ENCODE measurements around the gene FRMD4A.

DNA sequence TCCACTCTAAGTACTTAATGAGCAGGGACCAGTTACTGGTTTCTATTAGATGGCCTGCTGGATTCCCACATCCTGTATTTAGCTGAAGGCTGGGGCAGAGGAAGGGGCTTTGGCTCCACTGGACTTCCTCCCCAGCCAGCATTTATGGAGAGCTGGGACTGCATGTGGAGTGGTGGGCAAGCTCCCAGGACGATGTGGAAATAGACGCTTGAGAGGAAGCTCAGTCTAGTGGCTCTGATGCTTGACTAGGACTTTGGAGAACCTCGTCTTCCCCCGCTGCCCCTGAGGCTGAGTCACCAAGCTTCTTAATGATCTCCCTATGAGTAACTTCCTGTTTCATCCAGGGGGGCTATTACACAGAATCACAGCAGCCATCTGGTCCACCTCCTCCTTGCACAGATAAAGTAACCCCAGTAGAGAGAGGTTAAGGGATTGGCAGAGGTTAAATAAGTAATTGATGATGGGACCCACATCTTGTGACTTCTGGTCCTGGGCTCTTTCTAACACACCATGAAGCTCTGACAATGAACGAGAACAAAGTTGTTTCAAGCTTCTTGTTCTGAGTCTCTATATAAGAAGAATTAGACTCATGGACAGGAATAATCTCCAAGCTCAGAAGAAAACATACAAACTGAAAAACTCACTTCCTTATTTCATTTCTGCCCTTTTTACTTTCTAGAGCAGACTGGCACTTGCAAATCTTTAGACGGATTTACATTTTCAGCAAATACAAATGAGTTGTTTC lies 617.7 kb downstream of the FRMD4A start:
- TF ChIP-seq EZH2 (IDR thresholded peaks at IDR 0.05): no peak
- TF ChIP-seq, protein P1, sequence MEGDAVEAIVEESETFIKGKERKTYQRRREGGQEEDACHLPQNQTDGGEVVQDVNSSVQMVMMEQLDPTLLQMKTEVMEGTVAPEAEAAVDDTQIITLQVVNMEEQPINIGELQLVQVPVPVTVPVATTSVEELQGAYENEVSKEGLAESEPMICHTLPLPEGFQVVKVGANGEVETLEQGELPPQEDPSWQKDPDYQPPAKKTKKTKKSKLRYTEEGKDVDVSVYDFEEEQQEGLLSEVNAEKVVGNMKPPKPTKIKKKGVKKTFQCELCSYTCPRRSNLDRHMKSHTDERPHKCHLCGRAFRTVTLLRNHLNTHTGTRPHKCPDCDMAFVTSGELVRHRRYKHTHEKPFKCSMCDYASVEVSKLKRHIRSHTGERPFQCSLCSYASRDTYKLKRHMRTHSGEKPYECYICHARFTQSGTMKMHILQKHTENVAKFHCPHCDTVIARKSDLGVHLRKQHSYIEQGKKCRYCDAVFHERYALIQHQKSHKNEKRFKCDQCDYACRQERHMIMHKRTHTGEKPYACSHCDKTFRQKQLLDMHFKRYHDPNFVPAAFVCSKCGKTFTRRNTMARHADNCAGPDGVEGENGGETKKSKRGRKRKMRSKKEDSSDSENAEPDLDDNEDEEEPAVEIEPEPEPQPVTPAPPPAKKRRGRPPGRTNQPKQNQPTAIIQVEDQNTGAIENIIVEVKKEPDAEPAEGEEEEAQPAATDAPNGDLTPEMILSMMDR (IDR thresholded peaks at IDR 0.05): no peak

Measured in neural progenitor cell (in vitro differentiated cells).